Endodermal cell (in vitro differentiated cells): ENCODE results near the gene ADAMTS4. TPM values are rescaled to one million over a fixed set of nuclear protein-coding genes. Genes with fewer than 3 reads are reported as not detected.
A peak's percentile ranks its signal among the peaks of the same experiment; 100 is the strongest.

Experiments
- DNase-seq: peaks from one replicate; pipeline ENCODE4 v3.0.0-alpha.2; 2017
- H3K27ac ChIP-seq: 2 replicates; pipeline ENCODE4 v1.5.1; 2013; ENCODE audit warnings: mild to moderate bottlenecking, low read depth, low read length, moderate library complexity
- H3K27me3 ChIP-seq: 2 replicates; pipeline ENCODE4 v1.6.1; 2013; ENCODE audit warnings: mild to moderate bottlenecking, low read length, moderate library complexity; ENCODE audit not compliant: insufficient read depth, control insufficient read depth, poor library complexity, severe bottlenecking
- H3K36me3 ChIP-seq: 2 replicates; pipeline ENCODE4 v1.7.0; 2013; ENCODE audit warnings: mild to moderate bottlenecking, low read length, moderate library complexity; ENCODE audit not compliant: control insufficient read depth, insufficient read depth
- H3K4me1 ChIP-seq: one replicate; pipeline ENCODE4 v1.7.0; 2013; ENCODE audit warnings: low read length; ENCODE audit not compliant: control insufficient read depth, insufficient read depth
- H3K4me3 ChIP-seq: 2 replicates; pipeline ENCODE4 v1.5.1; 2013; ENCODE audit warnings: mild to moderate bottlenecking, low read length, moderate library complexity
- H3K9ac ChIP-seq: 2 replicates; pipeline ENCODE4 v1.6.1; 2013; ENCODE audit warnings: mild to moderate bottlenecking, low read length, moderate library complexity; ENCODE audit not compliant: poor library complexity, severe bottlenecking; ENCODE audit errors: extremely low read depth
- H3K9me3 ChIP-seq: 2 replicates; pipeline ENCODE4 v1.6.1; 2013; ENCODE audit warnings: mild to moderate bottlenecking, low read length, moderate library complexity; ENCODE audit not compliant: control insufficient read depth
- H3K27ac Mint-ChIP-seq: 2 replicates; pipeline ENCODE4 v1.8.0; 2020; ENCODE audit warnings: mixed read lengths
- H3K27me3 Mint-ChIP-seq: 2 replicates; pipeline ENCODE4 v1.8.0; 2021; ENCODE audit warnings: mild to moderate bottlenecking, mixed read lengths; ENCODE audit not compliant: insufficient read depth
- H3K36me3 Mint-ChIP-seq: 2 replicates; pipeline ENCODE4 v1.8.0; 2020; ENCODE audit warnings: low read depth, mixed read lengths
- H3K4me1 Mint-ChIP-seq: 2 replicates; pipeline ENCODE4 v1.8.0; 2020; ENCODE audit warnings: mixed read lengths
- H3K4me3 Mint-ChIP-seq: 2 replicates; pipeline ENCODE4 v1.8.0; 2020; ENCODE audit warnings: mild to moderate bottlenecking, moderate library complexity, mixed read lengths
- H3K9me3 Mint-ChIP-seq: 2 replicates; pipeline ENCODE4 v1.8.0; 2020; ENCODE audit warnings: mild to moderate bottlenecking, mixed read lengths
- WGBS, 2 experiments: methylation state at CpG; one replicate each; pipeline versions ENCODE4 v1.1.5 to v1.1.7; 2013; ENCODE audit warnings: missing lambda C conversion rate in 2 of 2, mixed read lengths in 1 of 2; ENCODE audit not compliant: insufficient coverage in 1 of 2, insufficient read length in 1 of 2; 5-methylcytosine and 5-hydroxymethylcytosine counted together
- total RNA-seq, 2 donors: library from RNA; stranded (reverse); fragmentation: NEBNext Ultra II Directional in 1 of 2; extraction: Animal tissue kit (Norgen Biotek cat#: 25700) in 1 of 2; gene quantifications; 2 replicates in 1 of 2; 3 replicates in 1 of 2; pipeline ENCODE4 v1.2.1, GENCODE V29; 2021
- TF ChIP-seq, protein P1 (sequence below): fragments of 200-600 bp; sonication (generic); conservative IDR thresholded peaks from 2 replicates; pipeline ENCODE4 v1.5.0; 2021; ENCODE audit warnings: antibody characterized with exemption, mild to moderate bottlenecking

The ADAMTS4 gene
- total RNA-seq, 2 donors from 2014 or later: 4.4 to 9.6 TPM

DNA sequence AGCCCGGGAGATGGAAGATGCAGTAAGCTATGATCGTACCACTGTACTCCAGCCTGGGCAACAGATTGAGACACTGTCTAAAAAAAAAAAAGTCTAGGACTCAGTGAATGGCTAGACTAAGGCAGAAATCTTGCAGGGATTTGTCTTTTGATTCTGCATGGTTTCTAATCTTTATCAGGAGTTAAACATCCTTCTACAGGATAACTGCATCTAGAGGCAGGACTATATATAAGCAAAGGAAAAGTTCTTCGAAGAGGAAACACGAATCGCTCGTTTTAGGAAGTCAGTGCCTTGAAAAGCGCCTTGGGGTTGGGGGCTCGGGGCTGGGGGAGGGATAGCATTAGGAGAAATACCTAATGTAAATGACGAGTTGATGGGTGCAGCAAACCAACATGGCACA, 45.7 kb downstream of the ADAMTS4 start:
- Mint-ChIP-seq H3K27ac (peak overlapping the region; percentile 100), H3K36me3 (peaks cover 12% of the 10 kb centered on the region), H3K4me1 (peaks cover 12% of the 10 kb centered on the region), H3K4me3 (peak overlapping the region; percentile 90), H3K27me3 (no peaks in the 10 kb centered on the region), H3K9me3 (no peaks in the 10 kb centered on the region)
- Histone ChIP-seq H3K36me3 (peaks cover 15% of the 10 kb centered on the region), H3K27me3 (no peaks in the 10 kb centered on the region), H3K27ac (no peak overlapping the region), H3K9me3 (no peaks in the 10 kb centered on the region), H3K9ac (peak overlapping the region; percentile 97), H3K4me3 (peak overlapping the region; percentile 99), H3K4me1 (no peaks in the 10 kb centered on the region)
- 35 to 100% methylated on average over 2 to 9 of the region's 9 CpGs for WGBS, 2 experiments
- DNase-seq: no peak
- TF ChIP-seq, protein P1, sequence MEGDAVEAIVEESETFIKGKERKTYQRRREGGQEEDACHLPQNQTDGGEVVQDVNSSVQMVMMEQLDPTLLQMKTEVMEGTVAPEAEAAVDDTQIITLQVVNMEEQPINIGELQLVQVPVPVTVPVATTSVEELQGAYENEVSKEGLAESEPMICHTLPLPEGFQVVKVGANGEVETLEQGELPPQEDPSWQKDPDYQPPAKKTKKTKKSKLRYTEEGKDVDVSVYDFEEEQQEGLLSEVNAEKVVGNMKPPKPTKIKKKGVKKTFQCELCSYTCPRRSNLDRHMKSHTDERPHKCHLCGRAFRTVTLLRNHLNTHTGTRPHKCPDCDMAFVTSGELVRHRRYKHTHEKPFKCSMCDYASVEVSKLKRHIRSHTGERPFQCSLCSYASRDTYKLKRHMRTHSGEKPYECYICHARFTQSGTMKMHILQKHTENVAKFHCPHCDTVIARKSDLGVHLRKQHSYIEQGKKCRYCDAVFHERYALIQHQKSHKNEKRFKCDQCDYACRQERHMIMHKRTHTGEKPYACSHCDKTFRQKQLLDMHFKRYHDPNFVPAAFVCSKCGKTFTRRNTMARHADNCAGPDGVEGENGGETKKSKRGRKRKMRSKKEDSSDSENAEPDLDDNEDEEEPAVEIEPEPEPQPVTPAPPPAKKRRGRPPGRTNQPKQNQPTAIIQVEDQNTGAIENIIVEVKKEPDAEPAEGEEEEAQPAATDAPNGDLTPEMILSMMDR: no peak

DNA sequence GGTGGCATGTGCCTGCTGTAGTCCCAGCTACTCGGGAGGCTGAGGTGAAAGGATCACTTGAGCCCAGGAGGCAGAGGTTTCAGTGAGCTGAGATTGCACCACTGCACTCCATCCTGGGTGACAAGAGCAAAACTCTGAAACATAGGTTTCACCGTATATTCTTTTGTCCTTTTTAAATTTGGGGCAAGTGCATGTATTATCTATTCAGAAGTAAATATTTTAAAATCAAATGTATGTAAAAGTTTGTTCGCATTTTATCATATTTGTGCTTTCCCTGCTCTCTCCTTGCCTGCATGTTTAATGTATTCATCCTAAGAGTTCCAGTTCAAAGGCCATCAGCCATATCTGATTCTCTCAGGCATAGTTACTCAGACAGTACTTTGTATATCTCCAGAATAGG, 53.0 kb downstream of the ADAMTS4 start:
- no peaks in the 10 kb centered on the region for H3K4me1 Mint-ChIP-seq

DNA sequence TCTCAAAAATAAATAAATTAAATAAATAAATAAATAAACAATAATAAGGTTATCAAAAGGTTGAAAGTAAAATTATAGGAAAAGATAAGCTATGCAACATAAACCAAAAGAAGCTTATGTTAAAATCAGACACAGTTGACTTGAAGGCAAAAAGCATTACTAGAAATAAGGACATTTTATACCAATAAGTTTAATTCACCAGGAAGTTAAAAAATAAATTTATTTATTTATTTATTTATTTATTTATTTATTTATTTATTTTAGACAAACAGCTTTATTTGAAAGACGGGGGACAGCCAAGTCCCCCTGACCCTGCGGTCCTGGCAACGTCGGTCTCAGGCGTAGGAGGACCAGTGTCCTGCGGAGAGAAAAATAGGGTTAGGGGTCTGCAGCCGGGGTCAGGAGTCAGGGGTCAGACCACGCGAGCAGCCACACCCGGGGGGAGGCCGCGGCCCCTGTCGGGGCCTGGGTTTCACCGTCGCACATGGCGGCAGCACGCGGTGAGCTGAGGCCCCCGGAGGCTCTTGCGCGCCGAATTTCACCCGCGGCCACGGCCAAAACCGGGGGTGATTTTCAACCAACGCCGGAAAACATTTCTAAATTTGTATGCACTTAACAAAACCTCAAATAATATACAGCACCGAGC, 58.0 kb downstream of the ADAMTS4 start:
- no peak for DNase-seq
- Mint-ChIP-seq H3K36me3 (no peaks in the 10 kb centered on the region), H3K4me3 (no peak overlapping the region), H3K9me3 (no peaks in the 10 kb centered on the region), H3K4me1 (no peaks in the 10 kb centered on the region), H3K27me3 (no peaks in the 10 kb centered on the region), H3K27ac (no peak overlapping the region)
- 96 to 100% methylated on average over 18 to 29 of the region's 29 CpGs for WGBS, 2 experiments
- Histone ChIP-seq H3K27ac (no peak overlapping the region), H3K4me3 (no peak overlapping the region), H3K4me1 (no peaks in the 10 kb centered on the region), H3K9me3 (no peaks in the 10 kb centered on the region), H3K9ac (no peak overlapping the region), H3K27me3 (no peaks in the 10 kb centered on the region), H3K36me3 (no peaks in the 10 kb centered on the region)
- TF ChIP-seq, protein P1: no peak

More for the DNA sequence above, 53.0 kb downstream of the ADAMTS4 start:
- Mint-ChIP-seq H3K9me3 (no peaks in the 10 kb centered on the region), H3K4me3 (no peak overlapping the region), H3K27me3 (no peaks in the 10 kb centered on the region), H3K27ac (no peak overlapping the region), H3K36me3 (no peaks in the 10 kb centered on the region)
- Histone ChIP-seq H3K27me3 (no peaks in the 10 kb centered on the region), H3K9ac (no peak overlapping the region), H3K9me3 (no peaks in the 10 kb centered on the region), H3K4me1 (no peaks in the 10 kb centered on the region), H3K4me3 (no peak overlapping the region), H3K27ac (no peak overlapping the region), H3K36me3 (no peaks in the 10 kb centered on the region)
- TF ChIP-seq, protein P1: no peak
- no peak for DNase-seq
- 91 to 100% methylated on average over 1 to 3 of the region's 3 CpGs for WGBS, 2 experiments
